Stromal cell of bone marrow (primary cell): ENCODE measurements around the gene C1QL1.

Experiments
- DNase-seq: peaks from one replicate; pipeline ENCODE4 v3.0.0-alpha.2; 2012; ENCODE audit warnings: low read depth

Gene C1QL1

DNA sequence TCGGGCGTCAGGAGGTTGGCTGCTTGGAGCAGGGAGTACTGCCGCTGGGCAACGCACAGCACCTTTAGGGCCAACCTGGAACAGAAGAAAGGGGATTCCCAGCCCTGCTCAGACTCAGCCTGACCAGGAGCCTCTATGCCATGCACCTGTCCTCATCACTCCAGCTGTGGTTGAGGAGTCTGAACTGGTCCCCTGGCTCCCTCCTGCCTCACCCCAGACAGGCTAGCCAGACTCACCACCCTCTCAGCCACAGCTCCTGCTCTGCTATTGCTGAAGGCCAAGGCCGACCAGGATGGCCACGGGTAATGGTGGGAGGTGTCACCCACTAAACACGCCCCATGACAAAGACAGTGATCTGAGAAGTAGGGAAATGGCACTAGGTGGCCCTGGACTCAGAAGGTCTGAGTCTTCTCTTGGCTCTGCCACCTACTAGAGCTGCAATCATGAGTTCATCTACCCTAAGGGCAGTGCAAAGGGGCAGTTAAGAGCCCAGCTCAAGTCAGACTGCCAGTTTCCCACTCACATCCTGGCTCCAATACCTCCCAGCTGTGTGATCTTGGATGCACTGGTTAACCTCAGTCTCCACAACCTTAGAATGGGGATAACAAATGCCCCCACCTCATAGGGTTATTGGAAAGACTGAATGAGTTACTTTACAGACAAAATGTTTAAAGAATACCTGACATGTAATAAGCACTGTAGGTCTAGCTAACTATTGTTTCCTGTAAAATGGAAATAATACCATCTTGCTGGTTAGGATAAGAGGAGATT, 39.0 kb downstream of the C1QL1 start:
- no peak for DNase-seq

DNA sequence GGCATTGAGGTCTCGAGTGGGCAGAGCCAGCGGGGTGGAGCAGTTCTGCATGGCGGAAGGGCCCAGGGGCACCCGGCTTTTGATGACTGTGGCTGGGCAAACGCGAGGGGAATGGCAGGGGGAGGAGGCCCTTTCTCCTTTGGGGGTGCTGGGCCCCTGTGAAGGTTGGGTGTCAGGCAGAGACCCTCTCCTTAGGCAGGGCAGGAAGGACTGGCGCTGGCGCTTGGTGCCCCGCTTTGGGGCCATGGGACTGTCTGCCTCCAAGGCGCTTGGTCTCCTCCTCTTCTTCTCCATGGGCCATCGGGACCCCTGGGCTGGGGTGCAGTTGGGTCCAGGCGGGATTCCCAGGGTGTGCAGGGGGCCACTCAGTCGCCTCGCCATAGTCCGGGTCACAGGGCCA, 40.0 kb downstream of the C1QL1 start:
- no peak for DNase-seq

DNA sequence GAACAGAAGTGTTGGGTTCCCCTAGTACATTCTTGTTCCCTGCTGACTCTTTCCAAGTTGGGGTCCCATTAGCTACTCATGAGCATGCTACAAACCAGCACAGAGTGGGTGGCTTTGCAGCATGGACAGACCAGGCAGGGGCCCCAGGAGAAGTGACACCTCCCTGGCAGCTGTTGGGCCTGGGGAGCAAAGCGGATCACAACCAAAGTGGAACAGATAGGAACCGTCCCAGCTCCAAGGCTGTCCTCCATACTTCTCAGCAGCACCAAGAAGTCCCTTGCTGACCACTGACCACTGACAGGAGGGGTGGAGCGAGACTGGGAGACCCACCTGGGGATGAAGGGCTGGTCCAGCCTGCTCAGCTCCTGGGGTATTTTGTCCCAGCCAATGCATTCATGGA, 40.4 kb downstream of the C1QL1 start:
- no peak for DNase-seq

DNA sequence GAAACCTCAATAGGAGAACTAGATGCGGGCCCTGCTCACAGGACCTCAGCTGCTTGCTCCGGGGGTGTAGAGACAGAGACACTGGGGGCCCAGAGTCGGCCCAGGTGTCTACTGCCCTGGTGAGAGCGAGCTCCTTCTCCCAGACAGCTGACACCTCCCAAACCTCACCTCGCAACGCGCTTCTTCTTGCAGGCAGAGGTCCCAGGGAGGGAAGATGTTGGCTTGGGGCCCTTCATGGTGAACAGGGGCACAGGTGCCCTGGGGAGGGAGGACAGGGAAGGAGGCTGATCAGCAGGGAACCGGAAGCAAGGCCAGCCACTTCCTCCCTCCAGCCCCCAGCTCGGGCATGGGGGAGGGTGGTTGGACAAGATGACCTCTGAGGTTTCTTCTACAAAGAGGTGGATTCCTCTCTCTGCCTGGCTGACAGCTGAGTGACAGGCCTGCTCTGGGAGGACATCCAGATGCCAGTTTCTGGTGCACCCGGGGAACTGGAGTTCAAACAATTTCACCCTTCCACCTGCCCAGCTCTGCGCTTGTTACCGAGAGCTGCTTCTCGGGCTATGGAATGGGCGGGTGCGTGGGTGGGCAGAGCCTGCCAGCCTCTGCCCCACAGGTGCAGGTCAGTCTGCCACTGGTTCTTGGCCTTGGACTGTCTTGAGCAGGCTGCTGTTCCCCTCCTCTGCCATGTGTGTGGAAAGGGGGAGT, 41.1 kb downstream of the C1QL1 start:
- DNase-seq, result no peak

DNA sequence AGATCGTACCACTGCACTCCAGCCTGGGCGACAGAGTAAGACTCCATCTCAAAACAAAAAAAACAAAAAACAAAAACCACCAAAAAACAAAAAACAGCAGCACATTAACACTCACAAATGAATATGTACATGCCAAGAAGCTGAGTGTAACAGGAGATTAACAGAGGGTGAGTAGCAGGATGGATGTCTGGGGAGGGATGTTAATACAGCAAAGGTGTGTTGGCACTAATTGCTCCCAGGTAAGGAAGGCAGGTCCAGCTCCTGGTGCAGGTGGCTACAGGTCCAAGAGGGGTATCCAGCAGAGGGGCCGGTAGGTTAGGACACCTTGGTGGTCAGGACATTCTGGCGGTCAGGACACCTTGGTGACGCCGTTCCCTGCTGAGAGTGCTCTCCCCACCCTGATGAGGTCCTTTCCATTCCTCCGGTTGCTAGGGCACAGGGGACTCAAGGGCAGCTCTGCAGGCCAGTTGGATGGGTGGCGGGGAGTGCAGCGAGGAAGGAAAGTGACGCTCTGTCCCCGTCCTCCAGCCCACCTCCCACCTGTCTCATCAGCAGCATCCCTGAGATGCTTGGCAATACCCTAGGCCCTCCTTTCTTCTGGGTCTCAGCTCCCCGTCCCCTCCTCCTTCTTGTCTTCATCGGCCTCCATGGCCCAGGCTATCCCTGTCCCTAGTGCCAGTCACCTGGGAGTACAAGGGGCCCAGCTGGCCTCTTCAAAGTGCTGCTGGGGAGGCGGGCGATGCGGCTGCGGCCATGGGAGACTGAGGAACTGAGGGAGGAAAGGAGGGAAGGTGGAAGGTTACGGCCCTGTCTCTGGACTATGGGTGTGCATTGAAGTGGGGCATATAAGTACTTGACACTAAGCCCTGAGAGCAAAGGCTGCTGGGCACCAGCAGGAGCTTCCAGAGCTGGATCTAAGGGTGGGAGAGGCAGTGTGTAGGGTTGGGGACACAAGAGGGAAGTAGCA, 42.1 kb downstream of the C1QL1 start:
- DNase-seq, result no peak

DNA sequence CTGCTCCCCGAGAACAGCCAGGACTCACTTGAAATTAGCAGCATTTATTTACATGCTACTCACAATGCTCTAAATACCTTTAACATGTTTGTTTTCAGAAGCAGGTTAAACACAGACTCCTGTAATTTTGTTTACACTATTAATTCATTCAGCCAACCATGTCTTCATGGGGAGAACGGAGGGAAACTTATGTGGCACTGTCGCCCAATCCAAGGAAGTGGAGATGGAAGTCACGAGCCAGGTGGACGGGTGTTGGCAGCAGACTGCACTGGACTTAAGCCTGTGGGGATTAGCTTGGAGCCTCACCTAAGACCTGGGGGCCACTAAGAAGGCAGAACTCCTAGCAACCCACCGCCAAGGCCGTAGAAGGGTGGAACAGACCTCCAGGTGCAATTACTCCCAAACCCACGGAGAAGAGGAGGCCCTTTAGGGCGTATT, 44.0 kb downstream of the C1QL1 start:
- no peak for DNase-seq

DNA sequence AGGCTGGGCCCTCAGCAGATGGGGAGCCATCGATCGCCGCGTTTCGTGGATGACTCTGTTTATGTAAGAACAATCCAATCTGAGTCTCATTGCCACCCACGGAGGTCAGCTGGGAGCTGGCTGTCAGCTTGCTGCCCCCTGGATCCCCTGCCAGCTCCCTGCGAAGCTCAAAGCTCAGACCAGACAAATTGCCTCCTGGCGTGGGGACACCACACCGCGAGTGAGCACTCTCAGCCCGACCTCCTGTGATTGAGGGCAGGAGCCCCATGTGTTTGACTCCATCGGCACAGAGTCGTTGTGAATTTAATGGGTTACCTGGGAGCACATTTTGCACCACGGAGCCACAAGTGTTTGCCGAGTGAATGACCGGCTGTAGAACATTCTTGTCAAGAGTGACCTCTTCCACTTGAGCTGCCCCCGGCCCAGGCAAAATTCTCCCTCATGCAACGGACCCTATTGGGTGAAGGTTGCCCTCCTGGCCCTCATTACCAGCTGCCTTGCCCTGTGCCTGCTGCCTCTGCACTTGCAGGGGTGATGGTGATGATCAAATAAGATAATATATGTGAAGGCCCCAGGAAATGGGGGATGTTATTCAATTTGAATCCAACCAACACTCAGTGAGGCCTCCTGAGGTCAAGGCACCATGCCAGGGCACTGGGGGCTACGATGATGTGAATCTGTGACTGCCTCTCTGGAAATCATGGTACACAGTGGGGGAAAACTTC, 45.2 kb downstream of the C1QL1 start:
- DNase-seq, result no peak

DNA sequence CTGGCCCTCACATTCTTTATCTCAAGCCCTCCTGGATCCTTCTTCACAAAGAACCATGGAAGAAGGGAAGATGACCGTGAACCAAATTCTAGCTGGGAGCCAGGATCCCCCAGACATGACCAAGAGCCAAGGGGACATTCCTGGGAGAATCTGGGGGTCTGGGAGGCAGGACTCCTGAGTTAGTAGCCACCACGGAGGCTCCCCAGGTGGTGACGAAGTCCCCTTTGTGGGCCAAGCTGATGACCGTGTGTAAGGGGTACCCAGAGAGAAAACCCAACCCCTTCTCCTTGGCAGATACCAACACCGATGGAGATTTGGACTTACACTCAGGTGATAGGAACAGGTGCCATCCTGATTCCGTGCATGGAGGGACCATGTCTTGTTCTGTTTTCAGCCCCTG, 46.0 kb downstream of the C1QL1 start:
- no peak for DNase-seq

DNA sequence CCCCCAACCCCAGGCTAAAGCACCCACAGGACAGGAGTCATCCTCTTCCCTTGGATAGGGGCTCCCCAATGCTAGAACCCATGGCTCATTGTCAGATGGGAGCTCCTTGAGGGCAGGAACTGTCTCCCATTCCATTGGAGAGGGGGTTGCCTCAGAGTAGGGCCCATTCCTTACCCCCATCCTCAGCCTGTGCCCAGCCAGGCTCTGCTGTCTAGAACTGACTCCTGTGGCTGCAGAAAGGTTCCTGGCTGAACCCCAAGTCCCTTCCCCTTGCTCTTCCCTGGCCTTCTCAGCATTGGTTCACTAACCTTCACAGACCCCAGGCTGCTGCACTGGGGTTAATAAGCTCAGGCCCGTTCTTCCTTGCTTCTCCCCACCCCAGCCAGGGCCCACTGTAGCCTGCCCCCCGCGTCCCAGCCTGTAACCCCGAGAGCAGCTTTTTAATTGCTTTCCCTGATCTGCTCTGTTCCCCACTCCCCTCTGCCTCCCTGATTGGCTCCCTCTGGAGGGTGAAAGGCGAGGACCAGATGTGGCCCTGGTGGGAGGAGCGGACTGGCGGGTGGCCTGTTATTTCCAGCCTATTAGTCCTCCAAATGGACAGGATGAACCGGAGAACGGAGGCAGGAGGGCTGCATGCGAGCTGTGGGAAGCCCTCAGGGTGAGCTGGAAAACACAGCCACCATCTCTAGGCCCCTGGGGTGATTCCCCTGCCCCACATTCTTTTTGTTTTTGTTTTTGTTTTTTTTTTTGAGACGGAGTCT, 46.8 kb downstream of the C1QL1 start:
- no peak for DNase-seq

DNA sequence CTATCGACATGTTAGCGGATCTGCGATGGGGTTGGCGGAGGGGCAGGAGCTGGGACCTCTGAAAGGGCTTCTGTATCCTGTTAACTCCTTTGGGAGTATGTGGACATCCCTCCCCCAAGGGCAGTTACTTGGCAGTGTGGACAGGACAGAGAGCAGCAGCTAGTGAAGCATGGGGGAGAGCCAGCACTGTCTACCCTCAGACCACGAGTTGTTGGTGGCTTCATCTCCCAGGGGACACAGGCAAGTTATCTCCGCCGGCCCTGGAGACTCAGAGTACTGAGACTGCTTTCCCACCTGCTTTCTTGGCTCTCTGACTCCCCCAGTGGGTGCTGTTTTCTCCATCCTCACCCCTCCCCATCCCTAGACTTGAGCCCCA, 47.5 kb downstream of the C1QL1 start:
- DNase-seq, result no peak

DNA sequence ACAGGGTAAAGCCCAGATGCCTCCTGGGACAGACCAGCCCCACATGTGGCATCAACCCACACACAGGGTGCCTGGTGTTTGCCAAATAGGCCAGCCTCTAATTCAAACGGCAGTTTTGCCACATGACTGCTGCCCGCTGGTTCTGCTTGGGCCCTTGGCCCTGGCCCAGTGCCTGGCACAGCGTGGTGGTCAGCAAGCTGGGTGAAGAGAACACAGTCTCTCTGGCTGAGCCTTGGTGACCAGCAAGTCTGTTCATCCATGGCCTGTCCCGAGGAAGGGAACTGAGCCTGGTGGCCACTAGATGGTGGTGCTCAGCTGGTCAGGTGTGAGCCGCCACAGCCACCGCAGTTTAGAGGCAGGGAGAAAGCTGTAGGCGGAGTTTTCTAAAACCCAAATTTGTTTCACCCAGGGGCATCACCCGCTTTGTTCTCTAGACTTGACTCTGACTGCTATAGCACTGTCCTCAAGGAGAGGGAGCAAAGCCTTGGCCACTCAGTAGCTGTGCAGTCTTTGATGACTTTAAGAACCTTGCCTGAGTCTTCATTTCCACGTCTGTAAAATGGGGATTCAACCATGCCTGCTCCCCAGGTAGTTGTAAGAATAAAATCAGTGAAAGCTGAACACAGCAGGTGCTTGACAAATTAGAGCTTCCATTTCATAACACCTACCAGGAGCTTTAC, 48.1 kb downstream of the C1QL1 start:
- peak; percentile 68 for DNase-seq

DNA sequence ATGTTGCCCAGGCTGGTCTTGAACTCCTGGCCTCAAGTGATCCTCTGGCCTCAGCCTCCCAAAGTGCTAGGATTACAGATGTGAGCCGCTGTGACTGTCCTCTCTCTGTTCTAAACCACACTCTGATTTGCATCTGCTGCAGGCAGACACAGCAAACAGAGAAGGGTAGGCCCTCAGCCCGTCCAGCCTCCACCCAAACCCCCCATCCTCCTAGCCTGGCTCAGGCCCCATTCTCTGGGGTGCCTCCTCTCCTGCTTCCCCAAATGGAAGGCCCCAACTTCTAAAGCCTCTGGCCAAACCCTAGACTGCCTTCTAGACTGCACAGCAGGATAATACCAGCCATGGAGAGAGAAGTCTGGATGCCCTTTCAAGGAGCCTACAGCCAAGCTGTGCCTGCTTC, 48.7 kb downstream of the C1QL1 start:
- DNase-seq, result no peak

DNA sequence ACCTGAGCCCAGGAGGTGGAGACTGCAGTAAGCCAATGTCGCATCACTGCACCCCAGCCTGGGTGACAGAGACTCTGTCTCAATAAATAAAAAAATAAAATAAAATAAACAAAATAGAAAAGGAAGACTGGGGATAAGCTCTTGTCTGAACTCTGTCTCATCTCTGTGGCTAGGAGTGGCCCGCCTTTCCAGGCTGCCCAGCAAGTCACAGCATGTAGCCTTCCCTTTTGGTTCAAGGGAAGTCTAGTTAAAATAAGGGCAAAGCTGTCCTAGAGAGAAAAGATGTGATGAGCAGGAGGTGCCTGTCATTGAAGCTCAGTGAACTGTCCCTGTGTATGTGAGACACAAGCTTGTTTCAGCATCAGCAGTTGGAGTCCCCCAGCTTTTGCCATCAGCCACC, 50.1 kb downstream of the C1QL1 start:
- DNase-seq, result no peak

DNA sequence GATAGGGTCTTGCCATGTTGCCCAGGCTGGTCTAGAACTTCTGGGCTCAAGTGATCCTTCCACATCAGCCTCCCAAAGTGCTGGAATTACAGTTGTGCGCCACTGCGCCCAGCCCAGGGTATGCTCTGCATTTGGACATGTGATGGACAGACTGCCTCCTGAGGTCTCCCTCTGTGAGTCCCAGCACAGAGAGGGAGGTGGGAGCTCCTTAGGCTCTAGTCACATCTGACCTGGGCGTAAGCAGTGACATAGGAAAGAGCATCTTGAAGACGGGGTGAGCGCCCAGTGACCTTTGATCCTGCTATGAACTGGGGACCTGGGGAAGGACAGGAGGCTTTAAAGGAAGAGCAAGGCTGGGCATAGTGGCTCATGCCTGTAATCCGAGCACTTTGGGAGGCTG, 50.6 kb downstream of the C1QL1 start:
- no peak for DNase-seq

DNA sequence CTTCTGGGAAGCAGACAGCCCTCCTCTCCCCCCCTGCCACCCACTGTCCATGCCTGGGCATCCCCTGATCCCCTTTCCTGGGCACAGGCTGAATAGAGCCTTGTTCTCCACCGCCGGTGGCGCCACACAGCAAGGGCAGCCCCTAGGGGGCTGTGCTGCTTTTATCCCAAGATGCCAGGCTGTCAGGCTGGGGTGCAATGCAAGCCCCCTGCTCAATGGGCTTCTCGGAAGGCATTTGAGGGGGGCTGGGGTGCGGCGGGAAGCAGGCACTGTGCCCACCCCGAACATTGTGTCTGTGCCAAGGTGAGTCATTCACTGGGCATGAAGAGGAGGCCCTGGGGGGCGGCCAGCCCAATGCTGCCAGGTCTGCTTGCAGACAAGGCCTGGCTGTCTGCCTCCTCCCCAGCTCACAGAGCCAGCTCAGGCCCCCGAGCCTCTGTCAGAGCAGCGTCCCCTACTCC, 51.3 kb downstream of the C1QL1 start:
- DNase-seq, result no peak

DNA sequence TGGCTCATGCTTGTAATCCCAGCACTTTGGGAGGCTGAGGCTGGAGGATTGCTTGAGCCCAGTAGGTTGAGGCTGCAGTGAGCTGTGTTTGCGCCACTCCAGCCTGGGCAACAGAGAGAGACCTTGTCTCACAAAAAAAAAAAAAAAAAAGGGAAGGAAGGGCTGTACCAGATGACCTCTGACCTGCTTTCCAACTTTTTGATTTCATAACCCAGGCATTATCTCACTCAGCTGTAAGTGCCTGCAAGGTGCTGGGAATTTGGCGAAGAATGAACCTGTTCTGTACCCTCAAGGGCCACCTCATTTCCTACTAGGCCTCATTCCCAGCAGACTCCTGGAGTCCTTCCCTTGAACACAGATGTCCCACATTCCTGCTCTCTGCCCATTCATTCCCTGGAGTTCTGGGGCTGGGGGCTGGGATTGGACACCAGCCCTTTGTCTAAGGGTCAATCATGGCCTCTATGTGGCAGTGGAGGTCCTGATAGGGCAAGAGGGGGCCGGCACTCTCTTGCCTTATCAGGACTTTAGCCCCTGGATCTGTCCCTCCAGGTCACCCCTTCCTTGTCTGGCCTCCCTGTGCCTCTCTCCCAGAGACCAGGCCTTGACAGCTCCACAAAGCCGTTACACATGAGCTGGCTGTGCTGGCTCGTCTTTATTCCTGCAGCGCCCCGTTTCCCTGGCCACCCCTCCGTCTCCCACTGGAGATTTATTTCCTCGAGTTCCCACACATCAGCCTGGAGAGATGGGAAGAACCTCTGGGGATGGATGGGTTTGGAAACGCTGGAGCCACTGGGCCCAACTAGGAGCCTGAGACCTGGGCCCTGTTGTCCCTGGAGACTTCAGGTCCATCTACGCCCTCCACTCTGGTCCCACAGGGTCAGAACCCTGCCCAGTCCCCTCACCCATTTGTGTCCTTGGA, 52.0 kb downstream of the C1QL1 start:
- DNase-seq, result no peak

DNA sequence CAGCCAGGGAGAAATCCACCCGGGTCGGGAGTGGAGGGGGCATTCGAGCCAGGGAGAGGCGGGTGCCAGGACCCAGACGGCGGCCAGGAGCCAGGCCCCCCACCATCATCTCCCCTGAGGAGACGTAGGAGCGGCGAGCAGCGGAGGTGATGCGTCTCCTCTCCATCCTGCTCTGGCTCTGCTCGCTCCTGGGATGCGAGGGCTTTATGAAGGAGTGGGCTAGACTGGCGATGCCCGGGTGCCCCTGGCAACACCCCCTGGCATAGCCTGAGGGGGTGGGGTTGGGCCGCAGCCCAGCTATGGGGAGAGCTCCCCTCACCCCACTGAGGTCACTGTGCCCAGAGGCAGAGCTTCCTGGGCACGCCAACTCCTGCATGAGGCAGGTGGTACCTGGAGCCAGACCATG, 52.8 kb downstream of the C1QL1 start, which contains the start of gene GFAP:
GFAP (minus strand) TSS at position 180 of the 406 bp plus-strand sequence; CDS start at position 166, 14 bp downstream.
- DNase-seq, result no peak

DNA sequence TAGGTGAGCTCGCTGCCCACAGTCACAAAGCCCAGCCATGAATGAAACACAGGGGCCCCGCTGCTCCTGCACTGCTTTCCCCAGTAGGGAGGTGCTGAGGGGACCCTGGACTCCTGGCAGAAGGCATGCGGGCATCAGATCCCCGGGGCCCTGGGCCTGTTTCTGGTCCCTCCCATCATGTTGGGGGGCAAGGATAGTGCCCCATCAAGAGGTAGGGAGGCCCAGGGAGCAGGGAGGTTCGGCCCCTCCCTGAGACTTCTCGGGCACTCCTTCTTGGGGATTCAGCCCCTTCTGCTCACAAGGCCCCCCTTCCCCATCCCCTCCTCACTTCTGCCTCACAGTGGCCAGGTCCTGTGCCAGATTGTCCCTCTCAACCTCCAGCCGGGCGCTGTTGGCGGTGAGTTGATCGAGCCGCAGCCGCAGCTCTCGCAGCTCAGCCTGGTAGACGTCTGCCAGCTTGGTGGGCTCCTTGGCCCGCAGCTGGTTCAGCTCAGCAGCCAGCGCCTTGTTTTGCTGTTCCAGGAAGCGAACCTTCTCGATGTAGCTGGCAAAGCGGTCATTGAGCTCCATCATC, 53.3 kb downstream of the C1QL1 start:
- no peak for DNase-seq

DNA sequence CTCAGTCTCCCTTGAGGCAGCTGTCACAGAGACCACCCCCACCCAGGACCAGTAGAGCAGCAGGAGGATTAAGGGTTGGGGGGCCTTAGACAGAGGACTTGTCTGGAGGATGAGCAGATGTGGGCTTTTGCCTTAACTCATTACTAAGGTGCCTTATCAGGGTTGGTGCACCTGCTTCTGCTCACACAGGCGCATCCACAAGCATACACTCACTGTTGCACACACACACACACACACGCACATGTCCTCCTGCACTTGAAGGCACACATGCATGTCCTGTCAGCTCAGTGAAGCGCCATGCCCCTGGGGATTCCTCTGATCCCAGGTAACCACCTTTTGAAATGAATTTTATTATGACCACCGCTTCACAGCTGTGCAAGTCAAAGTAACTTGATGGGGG, 54.0 kb downstream of the C1QL1 start:
- DNase-seq, result no peak
